HG03196 (cell line): ENCODE measurements around the gene SCAPER.

Experiments
- ATAC-seq: cut with Tn5 transposase; IDR thresholded peaks from one replicate; pipeline ENCODE4 v1.9.1; 2021; ENCODE audit not compliant: unreplicated experiment

The SCAPER gene

GRCh38 chr15:76378691-76379090, 526.4 kb downstream of the SCAPER start:
- ATAC-seq = no peak

GRCh38 chr15:76377751-76378150, 527.4 kb downstream of the SCAPER start:
- ATAC-seq = no peak

- ATAC-seq = no peak
Measured at GRCh38 chr15:76377217-76377616, 527.9 kb downstream of the SCAPER start.

GRCh38 chr15:76376816-76377215, 528.3 kb downstream of the SCAPER start:
- ATAC-seq = no peak

GRCh38 chr15:76376029-76376428, 529.1 kb downstream of the SCAPER start:
- no peak for ATAC-seq

- no peak for ATAC-seq
Measured at GRCh38 chr15:76368122-76368621, 537.0 kb downstream of the SCAPER start.

- ATAC-seq = no peak
Measured at GRCh38 chr15:76366714-76367113, 538.4 kb downstream of the SCAPER start.

- no peak for ATAC-seq
Measured at GRCh38 chr15:76363251-76363650, 541.9 kb downstream of the SCAPER start.

GRCh38 chr15:76360416-76360815, 544.7 kb downstream of the SCAPER start:
- ATAC-seq = no peak

GRCh38 chr15:76359152-76359551, 546.0 kb downstream of the SCAPER start:
- no peak for ATAC-seq

GRCh38 chr15:76358453-76358852, 546.7 kb downstream of the SCAPER start:
- ATAC-seq = no peak

- ATAC-seq = no peak
Measured at GRCh38 chr15:76354823-76355440, 550.2 kb downstream of the SCAPER start.

GRCh38 chr15:76353903-76354302, 551.2 kb downstream of the SCAPER start:
- ATAC-seq = no peak

GRCh38 chr15:76353023-76353577, 552.0 kb downstream of the SCAPER start:
- no peak for ATAC-seq

- ATAC-seq = no peak
Measured at GRCh38 chr15:76349301-76350070, 555.7 kb downstream of the SCAPER start.

- ATAC-seq = no peak
Measured at GRCh38 chr15:76347482-76348055, 557.6 kb downstream of the SCAPER start.

- no peak for ATAC-seq
Measured at GRCh38 chr15:76346669-76347481, 558.3 kb downstream of the SCAPER start.

- ATAC-seq = no peak
Measured at GRCh38 chr15:76345880-76346668, 559.1 kb downstream of the SCAPER start.

- no peak for ATAC-seq
Measured at GRCh38 chr15:76345583-76345879, 559.6 kb downstream of the SCAPER start.

- no peak for ATAC-seq
Measured at GRCh38 chr15:76344893-76345582, 560.1 kb downstream of the SCAPER start.
